ENCODE results near the gene DLL4. TPM values are rescaled to one million over a fixed set of nuclear protein-coding genes. Genes with fewer than 3 reads are reported as not detected.

Gene DLL4
- total and polyA plus RNA-seq, 10 of the 15 experiments (the other 5 are each of a cell fraction or from before 2014, with no cell fraction given): 0.04 to 0.16 (median 0.09) TPM; not detected in 6

DNA sequence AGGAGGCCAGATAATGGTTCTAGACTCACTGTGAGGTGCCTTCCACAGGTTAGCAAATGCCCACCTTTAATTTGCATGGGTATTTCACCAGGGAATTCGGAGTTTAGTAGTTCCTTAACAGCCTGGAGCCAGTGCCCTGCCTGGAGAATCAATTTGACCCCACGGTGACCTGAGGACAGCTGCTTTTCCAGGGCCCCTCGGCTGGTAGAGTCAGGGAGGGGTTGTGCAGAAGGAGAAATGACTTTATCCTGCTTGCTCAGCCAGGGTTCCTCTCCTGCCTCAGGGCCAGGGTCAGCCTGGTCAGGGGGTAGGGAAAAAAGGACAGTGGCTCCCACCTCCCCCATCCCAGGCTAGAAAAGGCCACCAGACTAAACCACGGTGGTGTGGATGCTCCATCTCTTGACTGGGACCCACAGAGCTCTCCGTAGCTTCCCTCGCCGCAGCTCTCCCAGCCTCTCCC lies 12.0 kb downstream of the DLL4 start:
- in situ Hi-C loops (cut with MboI) (no loop called here), intact Hi-C loops (cut with micrococcal nuclease; ENCODE audit: unreplicated experiment) (loop anchor here (5.0 kb wide), 2 partner anchors 34 to 81 kb away; no protein-coding TSS in a partner anchor)
- DNase-seq (ENCODE audit: low read depth, low spot score) (no peak), FAIRE-seq (no peak), ATAC-seq (no peak)
- Histone ChIP-seq H3K36me3 (ENCODE audit: control insufficient read depth in 2 of 2, insufficient read depth in 2 of 2, low read length in 1 of 2) (no peaks in the 10 kb centered on the region), H3K4me2 (ENCODE audit: control insufficient read depth, insufficient read depth) (peak overlapping the region; percentile 58), H3K9me3 (replicated peaks; ENCODE audit: control insufficient read depth, insufficient read depth, low read length) (no peaks in the 10 kb centered on the region), H3K9ac (ENCODE audit: control insufficient read depth, insufficient read depth, low read length) (peak overlapping the region; percentile 88), H2AFZ (ENCODE audit: control insufficient read depth, low read depth, low read length) (peak overlapping the region; percentile 3), H3K27me3 (replicated peaks in 1 of 2; ENCODE audit: control insufficient read depth in 2 of 2, insufficient read depth in 2 of 2, low read length in 1 of 2) (no peaks in the 10 kb centered on the region), H4K20me1 (ENCODE audit: control insufficient read depth, insufficient read depth) (no peaks in the 10 kb centered on the region), H3K79me2 (ENCODE audit: control insufficient read depth, insufficient read depth, low read length) (no peaks in the 10 kb centered on the region), H3K4me3 (peak overlapping the region; percentile 66; the same call in 1 of the 2 replicates), H3K4me1 (ENCODE audit: control insufficient read depth, insufficient read depth, low read length) (peaks cover 23% of the 10 kb centered on the region), H3K27ac (ENCODE audit: control insufficient read depth, insufficient read depth) (peak overlapping the region; percentile 81)
- BruUV-seq (replicated peaks): TSS peak; percentile 78
- 58% methylated on average over 7 of the region's 7 CpGs for WGBS (ENCODE audit: insufficient coverage, insufficient replicate concordance, low lambda C conversion rate, missing lambda C conversion rate)
- RAD21 ChIA-PET (ENCODE audit: unreplicated experiment): interaction anchor here (1.0 to 4.1 kb wide), 17 partner anchors 10 to 243 kb away, joined by 3 to 36 read pairs (median 4); partner anchors contain the start of gene INO80
- 0 out of 4 replicates have a peak, but pooled peaks of 1 of the 2 experiments have one; percentile 20 for TF ChIP-seq IKZF2 (IDR thresholded peaks at IDR 0.05)
- TF ChIP-seq MTA3 (IDR thresholded peaks at IDR 0.05; ENCODE audit: borderline replicate concordance, low read length): no peak
- TF ChIP-seq POLR2AphosphoS5 (IDR thresholded peaks at IDR 0.05; ENCODE audit: low read length): peak; percentile 5; the same call in 1 of the 2 replicates
- POLR2A ChIA-PET: interaction anchor here (0.9 to 3.5 kb wide), 7 partner anchors 8 to 225 kb away, joined by 3 to 20 read pairs (median 4); partner anchors contain the start of genes CHAC1 and DLL4
- SMC1A ChIA-PET (ENCODE audit: uncharacterized antibody, unreplicated experiment): interaction anchor here (1.0 to 4.1 kb wide), 17 partner anchors 10 to 245 kb away, joined by 3 to 28 read pairs (median 5); partner anchors contain the start of gene DLL4
- CTCF ChIA-PET: interaction anchor here (0.7 to 5.2 kb wide), 27 partner anchors 10 to 388 kb away, joined by 3 to 80 read pairs (median 4); partner anchors contain the start of genes CHAC1, DLL4, INO80 and RHOV

DNA sequence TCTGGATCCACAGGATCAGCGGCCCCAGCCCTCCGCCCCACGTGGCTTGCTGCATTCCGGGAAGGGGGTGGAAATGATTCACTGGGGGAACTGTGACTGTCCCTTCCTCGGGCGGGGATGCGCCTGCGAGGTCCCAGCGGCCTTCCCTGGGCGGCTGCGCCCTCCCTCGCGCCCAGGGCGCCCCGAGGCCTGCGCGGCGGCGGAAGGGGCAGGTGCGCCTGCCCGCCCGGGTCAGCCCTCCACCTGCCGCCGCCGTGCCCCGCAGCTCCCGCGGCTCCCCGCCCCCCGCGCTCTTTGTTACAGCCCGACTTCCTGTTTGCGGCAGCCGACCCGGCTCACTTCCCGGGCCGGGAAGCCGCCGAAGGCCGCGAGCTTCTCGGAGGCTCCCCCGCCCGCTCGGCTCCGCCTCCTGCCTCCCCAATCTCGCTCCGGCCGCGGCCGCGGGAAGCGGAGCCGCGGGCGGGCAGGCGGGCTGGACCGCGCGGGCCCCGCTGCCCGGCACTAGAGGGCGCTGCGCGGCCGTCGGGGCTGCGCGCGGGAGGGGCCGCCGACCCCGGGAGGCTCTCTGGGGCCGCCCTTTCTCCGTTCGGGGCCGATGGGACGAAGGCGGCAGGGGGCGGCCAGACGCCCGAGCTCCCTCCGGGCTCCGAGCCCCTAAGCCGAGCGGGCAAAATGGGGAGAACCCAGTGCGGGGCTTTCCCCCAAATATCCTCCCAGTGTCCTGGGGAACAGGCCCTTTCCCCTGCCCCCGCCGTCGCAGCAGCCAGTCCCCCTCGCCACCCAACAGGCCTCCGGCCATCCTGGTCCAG lies 12.6 kb downstream of the DLL4 start:
- peak; percentile 82 for ATAC-seq
- intact Hi-C loops (cut with micrococcal nuclease; ENCODE audit: unreplicated experiment): loop anchor here (5.0 kb wide), 2 partner anchors 34 to 81 kb away; no protein-coding TSS in a partner anchor
- in situ Hi-C loops (cut with MboI): no loop called here
- Histone ChIP-seq H3K9me3 (replicated peaks; ENCODE audit: control insufficient read depth, insufficient read depth, low read length) (no peaks in the 10 kb centered on the region), H3K36me3 (ENCODE audit: control insufficient read depth in 2 of 2, insufficient read depth in 2 of 2, low read length in 1 of 2) (no peaks in the 10 kb centered on the region), H3K27ac (ENCODE audit: control insufficient read depth, insufficient read depth) (peak overlapping the region; percentile 81), H2AFZ (ENCODE audit: control insufficient read depth, low read depth, low read length) (peak overlapping the region; percentile 77), H3K79me2 (ENCODE audit: control insufficient read depth, insufficient read depth, low read length) (no peaks in the 10 kb centered on the region), H3K9ac (ENCODE audit: control insufficient read depth, insufficient read depth, low read length) (peak overlapping the region; percentile 88), H4K20me1 (ENCODE audit: control insufficient read depth, insufficient read depth) (no peaks in the 10 kb centered on the region), H3K4me3 (peak overlapping the region; percentile 73), H3K4me2 (ENCODE audit: control insufficient read depth, insufficient read depth) (peak overlapping the region; percentile 99), H3K27me3 (replicated peaks in 1 of 2; ENCODE audit: control insufficient read depth in 2 of 2, insufficient read depth in 2 of 2, low read length in 1 of 2) (no peaks in the 10 kb centered on the region), H3K4me1 (ENCODE audit: control insufficient read depth, insufficient read depth, low read length) (peaks cover 23% of the 10 kb centered on the region)
- FAIRE-seq: no peak
- WGBS (ENCODE audit: insufficient coverage, insufficient replicate concordance, low lambda C conversion rate, missing lambda C conversion rate): 1% methylated on average over 68 of the region's 92 CpGs
- no peak for DNase-seq (ENCODE audit: low read depth, low spot score)
- POLR2A ChIA-PET: interaction anchor here (0.5 to 3.5 kb wide), 7 partner anchors 9 to 373 kb away, joined by 3 to 20 read pairs (median 4); partner anchors contain the start of genes CHAC1 and RPUSD2
- BruUV-seq (replicated peaks): no TSS peak
- SMC1A ChIA-PET (ENCODE audit: uncharacterized antibody, unreplicated experiment): interaction anchor here (1.0 to 4.1 kb wide), 17 partner anchors 10 to 244 kb away, joined by 3 to 28 read pairs (median 5); partner anchors contain the start of gene DLL4
- RAD21 ChIA-PET (ENCODE audit: unreplicated experiment): interaction anchor here (0.8 to 4.1 kb wide), 19 partner anchors 9 to 391 kb away, joined by 3 to 36 read pairs (median 3); partner anchors contain the start of genes INO80, NUSAP1 and OIP5
- CTCF ChIA-PET: interaction anchor here (0.6 to 5.2 kb wide), 32 partner anchors 11 to 387 kb away, joined by 3 to 80 read pairs (median 4); partner anchors contain the start of genes CHAC1, DLL4, INO80 and RHOV
- TF ChIP-seq ZNF217 (IDR thresholded peaks at IDR 0.05) (peak; percentile 85), SIN3A (IDR thresholded peaks at IDR 0.05; ENCODE audit: low read depth, low read length) (no peak), EGR1 (IDR thresholded peaks at IDR 0.05; ENCODE audit: borderline replicate concordance in 1 of 2, low read depth in 2 of 2, low read length in 2 of 2) (0 out of 3 replicates have a peak, but pooled peaks of 1 of the 2 experiments have one; percentile 22), PAX5 (IDR thresholded peaks at IDR 0.05; ENCODE audit: borderline replicate concordance, low read depth, low read length) (no peak)
- TF ChIP-seq, protein P1, sequence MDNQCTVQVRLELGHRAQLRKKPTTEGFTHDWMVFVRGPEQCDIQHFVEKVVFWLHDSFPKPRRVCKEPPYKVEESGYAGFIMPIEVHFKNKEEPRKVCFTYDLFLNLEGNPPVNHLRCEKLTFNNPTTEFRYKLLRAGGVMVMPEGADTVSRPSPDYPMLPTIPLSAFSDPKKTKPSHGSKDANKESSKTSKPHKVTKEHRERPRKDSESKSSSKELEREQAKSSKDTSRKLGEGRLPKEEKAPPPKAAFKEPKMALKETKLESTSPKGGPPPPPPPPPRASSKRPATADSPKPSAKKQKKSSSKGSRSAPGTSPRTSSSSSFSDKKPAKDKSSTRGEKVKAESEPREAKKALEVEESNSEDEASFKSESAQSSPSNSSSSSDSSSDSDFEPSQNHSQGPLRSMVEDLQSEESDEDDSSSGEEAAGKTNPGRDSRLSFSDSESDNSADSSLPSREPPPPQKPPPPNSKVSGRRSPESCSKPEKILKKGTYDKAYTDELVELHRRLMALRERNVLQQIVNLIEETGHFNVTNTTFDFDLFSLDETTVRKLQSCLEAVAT (IDR thresholded peaks at IDR 0.05): no peak

Measured in GM12878 (cell line).